Tibial artery (tissue), 4 donors: Measurements from ENCODE around the gene ADCY4.

Source experiments
- DNase-seq, 2 donors: peaks; one replicate each; pipeline ENCODE4 v3.0.0-alpha.2; 2019
- H3K27ac ChIP-seq, 2 donors: fragments of 200-600 bp; sonication (generic) in 1 of 2; 1 replicate in 1 of 2; 2 replicates in 1 of 2; pipeline ENCODE4 v1.5.1; 2018 to 2019; ENCODE audit warnings: mild to moderate bottlenecking in 1 of 2
- H3K27me3 ChIP-seq, 2 donors: fragments of 200-600 bp; sonication (generic) in 1 of 2; one replicate each; pipeline versions ENCODE4 v1.5.1 to v1.6.0; 2016 to 2019
- H3K36me3 ChIP-seq, 3 donors: fragments of 200-600 bp; sonication (generic) in 2 of 3; one replicate each; pipeline ENCODE4 v1.5.1; 2016 to 2019; ENCODE audit warnings: mild to moderate bottlenecking in 2 of 3
- H3K4me1 ChIP-seq, 4 donors: fragments of 200-600 bp; sonication (generic) in 2 of 4; 1 replicate in 3 of 4; 2 replicates in 1 of 4; pipeline ENCODE4 v1.5.1; 2016 to 2019
- H3K4me3 ChIP-seq, 2 donors: fragments of 200-600 bp; sonication (generic) in 1 of 2; 1 replicate in 1 of 2; 2 replicates in 1 of 2; pipeline ENCODE4 v1.5.1; 2018 to 2019; ENCODE audit warnings: mild to moderate bottlenecking in 2 of 2
- H3K9me3 ChIP-seq, 3 donors: fragments of 200-600 bp; sonication (generic) in 1 of 3; one replicate each; pipeline ENCODE4 v1.5.1; 2016 to 2019
- intact Hi-C: fragments of 100-400 bp; cut with DNase I; formaldehyde crosslinking; loops from one replicate; pipeline ENCODE4 v1.15.0; 2023; ENCODE audit warnings: low total_unique reads
- TF ChIP-seq, protein P1 (sequence below), 2 experiments: fragments of 200-600 bp in 1 of 2; fragments of 450-650 bp in 1 of 2; IDR thresholded peaks; one replicate each; pipeline ENCODE4 v1.5.1; 2017 to 2019; ENCODE audit warnings: antibody characterized with exemption in 2 of 2, mild to moderate bottlenecking in 1 of 2, moderate library complexity in 1 of 2

Gene ADCY4

DNA sequence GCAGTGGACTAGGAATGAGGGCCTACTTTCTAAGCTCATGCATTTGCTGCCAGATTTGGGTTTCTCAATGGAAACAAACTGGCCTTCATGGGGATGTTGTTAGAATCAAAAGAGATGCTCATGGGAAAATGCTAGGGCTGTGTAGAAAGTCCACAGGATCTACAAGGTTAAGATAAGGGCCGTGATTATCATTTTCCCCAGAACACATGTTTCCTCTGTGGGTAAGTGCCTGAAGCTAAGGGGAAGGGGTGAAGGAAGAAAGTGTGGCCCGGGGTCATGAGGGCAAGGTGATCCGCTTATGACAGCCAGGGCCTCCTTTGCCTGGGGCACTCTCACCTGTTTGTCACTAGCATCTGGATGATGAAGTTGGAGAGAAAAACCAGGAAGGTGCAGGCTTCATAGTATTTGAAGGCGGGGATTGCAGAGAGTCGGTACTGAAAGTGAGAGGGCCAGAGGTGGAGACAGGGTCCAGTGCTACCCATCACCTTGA is 9.8 kb downstream of the ADCY4 start:
- intact Hi-C loops: no loop called here
- TF ChIP-seq, protein P1, sequence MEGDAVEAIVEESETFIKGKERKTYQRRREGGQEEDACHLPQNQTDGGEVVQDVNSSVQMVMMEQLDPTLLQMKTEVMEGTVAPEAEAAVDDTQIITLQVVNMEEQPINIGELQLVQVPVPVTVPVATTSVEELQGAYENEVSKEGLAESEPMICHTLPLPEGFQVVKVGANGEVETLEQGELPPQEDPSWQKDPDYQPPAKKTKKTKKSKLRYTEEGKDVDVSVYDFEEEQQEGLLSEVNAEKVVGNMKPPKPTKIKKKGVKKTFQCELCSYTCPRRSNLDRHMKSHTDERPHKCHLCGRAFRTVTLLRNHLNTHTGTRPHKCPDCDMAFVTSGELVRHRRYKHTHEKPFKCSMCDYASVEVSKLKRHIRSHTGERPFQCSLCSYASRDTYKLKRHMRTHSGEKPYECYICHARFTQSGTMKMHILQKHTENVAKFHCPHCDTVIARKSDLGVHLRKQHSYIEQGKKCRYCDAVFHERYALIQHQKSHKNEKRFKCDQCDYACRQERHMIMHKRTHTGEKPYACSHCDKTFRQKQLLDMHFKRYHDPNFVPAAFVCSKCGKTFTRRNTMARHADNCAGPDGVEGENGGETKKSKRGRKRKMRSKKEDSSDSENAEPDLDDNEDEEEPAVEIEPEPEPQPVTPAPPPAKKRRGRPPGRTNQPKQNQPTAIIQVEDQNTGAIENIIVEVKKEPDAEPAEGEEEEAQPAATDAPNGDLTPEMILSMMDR (IDR thresholded peaks at IDR 0.05): no peak

DNA sequence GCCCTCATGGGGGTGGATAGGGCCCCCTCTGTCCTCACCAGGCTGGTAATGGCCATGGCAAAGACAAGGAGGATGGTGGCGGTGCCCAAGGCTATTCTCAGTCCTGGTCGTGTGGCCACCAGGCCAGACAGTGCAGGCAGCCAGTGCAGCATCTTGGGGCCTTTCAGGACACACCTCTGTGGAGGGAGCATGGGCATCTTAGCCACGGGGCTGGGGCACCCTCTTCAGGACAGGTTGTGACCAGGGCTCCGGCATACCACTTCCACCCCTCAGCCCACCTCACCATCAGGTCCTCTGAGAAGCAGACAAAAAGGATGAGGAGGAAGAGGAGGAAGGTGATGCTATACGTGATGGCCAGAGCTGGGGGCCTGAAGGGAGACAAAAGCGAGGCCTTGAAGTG is 10.8 kb downstream of the ADCY4 start:
- TF ChIP-seq, protein P1 (IDR thresholded peaks at IDR 0.05): no peak
- H3K27me3 ChIP-seq: peaks cover 0 to 19% of the 10 kb centered on the region in 2 donors
- no peaks in the 10 kb centered on the region for H3K4me1 ChIP-seq
- intact Hi-C loops: no loop called here
- H3K27ac ChIP-seq: no peak overlapping the region
- H3K4me3 ChIP-seq: no peak overlapping the region
- H3K9me3 ChIP-seq: no peaks in the 10 kb centered on the region
- H3K36me3 ChIP-seq: no peaks in the 10 kb centered on the region
- no peak for DNase-seq

More for the DNA sequence above, 9.8 kb downstream of the ADCY4 start:
- H3K4me3 ChIP-seq: no peak overlapping the region
- H3K27ac ChIP-seq: no peak overlapping the region
- H3K27me3 ChIP-seq: peaks cover 0 to 11% of the 10 kb centered on the region in 2 donors
- no peaks in the 10 kb centered on the region for H3K9me3 ChIP-seq
- no peaks in the 10 kb centered on the region for H3K4me1 ChIP-seq
- no peak for DNase-seq
- no peaks in the 10 kb centered on the region for H3K36me3 ChIP-seq

DNA sequence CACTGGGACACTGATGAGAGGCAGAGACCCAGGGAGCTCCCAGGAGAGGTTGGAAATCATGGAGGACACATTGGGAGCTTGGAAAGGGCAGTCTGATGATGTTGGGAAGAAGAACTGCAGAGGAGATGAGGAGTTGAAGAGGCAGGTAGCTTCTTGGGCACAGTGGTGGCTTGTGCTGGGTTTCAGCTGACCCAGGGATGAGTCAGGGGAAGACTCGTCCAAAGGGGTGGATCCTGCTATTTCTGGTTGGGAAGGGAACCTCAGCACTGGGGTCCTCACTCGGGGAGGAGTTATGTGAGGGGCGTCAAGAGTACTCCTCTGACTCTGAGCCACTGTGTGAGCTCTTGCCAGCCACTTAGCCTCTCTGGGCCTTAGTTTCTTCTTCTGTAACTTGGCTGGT is 11.5 kb downstream of the ADCY4 start:
- no peak for DNase-seq
- Histone ChIP-seq H3K4me1 (no peaks in the 10 kb centered on the region), H3K27ac (no peak overlapping the region), H3K4me3 (no peak overlapping the region), H3K27me3 (peaks cover 0 to 26% of the 10 kb centered on the region in 2 donors), H3K9me3 (no peaks in the 10 kb centered on the region), H3K36me3 (no peaks in the 10 kb centered on the region)
- TF ChIP-seq, protein P1 (IDR thresholded peaks at IDR 0.05): no peak
- intact Hi-C loops: no loop called here

DNA sequence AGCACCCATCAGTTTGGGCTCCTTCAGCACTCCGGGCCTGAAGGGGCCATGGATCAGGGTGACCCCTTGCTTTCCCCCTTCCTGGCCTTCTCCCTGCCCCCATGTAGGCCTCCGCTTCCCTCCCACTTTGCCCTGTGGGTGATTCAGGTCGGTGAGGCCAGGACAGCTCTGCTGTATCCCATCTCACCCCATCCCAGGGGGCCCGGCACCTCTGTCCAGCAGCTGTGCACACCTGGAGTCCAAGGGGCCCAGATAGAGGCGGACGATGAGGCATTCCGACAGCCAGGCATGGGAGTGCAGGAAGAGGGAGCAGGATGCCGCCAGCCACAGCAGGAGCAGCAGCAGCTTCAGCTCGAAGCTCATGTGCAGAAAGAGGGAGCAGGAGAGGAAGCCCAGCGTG is 12.2 kb downstream of the ADCY4 start:
- TF ChIP-seq, protein P1 (IDR thresholded peaks at IDR 0.05): no peak
- intact Hi-C loops: no loop called here
- Histone ChIP-seq H3K4me1 (no peaks in the 10 kb centered on the region), H3K4me3 (no peak overlapping the region), H3K9me3 (no peaks in the 10 kb centered on the region), H3K27ac (no peak overlapping the region), H3K36me3 (no peaks in the 10 kb centered on the region), H3K27me3 (peaks cover 0 to 31% of the 10 kb centered on the region in 2 donors)
- DNase-seq: no peak

DNA sequence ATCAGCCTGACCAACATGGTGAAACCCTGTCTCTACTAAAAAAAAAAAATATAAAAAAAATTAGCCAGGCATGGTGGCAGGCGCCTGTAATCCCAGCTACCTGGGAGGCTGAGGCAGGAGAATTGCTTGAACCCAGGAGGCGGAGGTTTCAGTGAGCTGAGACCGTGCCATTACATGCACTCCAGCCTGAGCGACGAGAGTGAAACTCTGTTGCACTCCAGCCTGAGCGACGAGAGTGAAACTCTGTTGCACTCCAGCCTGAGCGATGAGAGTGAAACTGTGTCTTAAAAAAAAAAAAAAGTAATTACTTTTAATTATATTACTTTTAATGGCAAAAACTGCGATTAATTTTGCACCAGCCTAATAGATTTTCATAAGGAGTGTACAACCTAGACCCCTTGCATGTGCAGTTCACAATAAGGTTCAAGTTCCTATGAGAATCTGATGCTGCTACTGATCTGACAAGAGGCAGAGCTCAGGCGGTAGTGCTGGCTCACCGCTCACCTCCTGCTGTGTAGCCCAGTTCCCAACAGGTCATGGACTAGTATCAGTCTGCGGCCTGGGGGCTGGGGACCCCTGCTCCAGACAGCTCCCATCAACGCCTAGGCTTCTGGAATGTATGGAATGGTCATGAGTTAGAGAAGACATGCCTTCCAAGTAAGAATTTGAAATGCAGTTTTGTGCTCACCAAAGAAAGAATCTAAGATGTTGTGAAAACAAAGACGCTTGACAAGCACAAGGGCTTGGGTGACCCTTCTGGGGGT is 13.5 kb downstream of the ADCY4 start:
- H3K4me1 ChIP-seq: peaks cover 0 to 3% (median 1%) of the 10 kb centered on the region in 4 donors
- no peak overlapping the region for H3K4me3 ChIP-seq
- H3K36me3 ChIP-seq: no peaks in the 10 kb centered on the region
- H3K27ac ChIP-seq: no peak overlapping the region
- no peaks in the 10 kb centered on the region for H3K9me3 ChIP-seq
- DNase-seq: no peak
- TF ChIP-seq, protein P1 (IDR thresholded peaks at IDR 0.05): no peak
- H3K27me3 ChIP-seq: peaks cover 0 to 42% of the 10 kb centered on the region in 2 donors
- intact Hi-C loops: no loop called here
